Vagina (tissue), 2 donors: ENCODE results near the gene ZNF316. TPM values are rescaled to one million over a fixed set of nuclear protein-coding genes. Genes with fewer than 3 reads are reported as not detected.

Source experiments
- DNase-seq, 2 donors: peaks; one replicate each; pipeline ENCODE4 v3.0.0-alpha.2; 2017; ENCODE audit errors: extremely low spot score in 2 of 2
- H3K27ac ChIP-seq: fragments of 200-600 bp; sonication (generic); one replicate; pipeline ENCODE4 v1.5.1; 2019
- H3K27me3 ChIP-seq: fragments of 200-600 bp; sonication (generic); one replicate; pipeline ENCODE4 v1.5.1; 2019
- H3K36me3 ChIP-seq, 2 donors: fragments of 200-600 bp; sonication (generic); one replicate each; pipeline ENCODE4 v1.5.1; 2017 to 2019
- H3K4me1 ChIP-seq: fragments of 200-600 bp; sonication (generic); one replicate; pipeline ENCODE4 v1.5.1; 2019
- H3K4me3 ChIP-seq, 2 donors: fragments of 200-600 bp; sonication (generic); 1 replicate in 1 of 2; 2 replicates in 1 of 2; pipeline ENCODE4 v1.5.1; 2016 to 2019
- H3K9me3 ChIP-seq: fragments of 200-600 bp; sonication (generic); one replicate; pipeline ENCODE4 v1.5.1; 2019
- CTCF ChIP-seq, 3 experiments: fragments of 450-650 bp in 2 of 3; fragments of 200-600 bp in 1 of 3; sonication (generic) in 1 of 3; IDR thresholded peaks; one replicate each; pipeline ENCODE4 v1.5.1; 2017 to 2019; ENCODE audit warnings: antibody characterized with exemption in 3 of 3, mild to moderate bottlenecking in 2 of 3, moderate library complexity in 2 of 3
- POLR2A ChIP-seq, 2 donors: fragments of 450-650 bp; IDR thresholded peaks; one replicate each; pipeline ENCODE4 v1.6.1; 2017; ENCODE audit warnings: antibody characterized with exemption in 2 of 2, mild to moderate bottlenecking in 2 of 2, moderate library complexity in 2 of 2
- POLR2AphosphoS5 ChIP-seq, 2 donors: sonication (generic); formaldehyde crosslinking; IDR thresholded peaks; one replicate each; pipeline ENCODE4 v1.9.0; 2017; ENCODE audit warnings: antibody characterized with exemption in 2 of 2, mild to moderate bottlenecking in 2 of 2, low read depth in 1 of 2; ENCODE audit not compliant: insufficient read depth in 1 of 2
- intact Hi-C: fragments of 100-400 bp; cut with DNase I; formaldehyde crosslinking; loops from one replicate; pipeline ENCODE4 v1.15.1; 2023
- total RNA-seq: library from RNA; depleted of rRNA; stranded (reverse); fragments of >200 nt; gene quantifications from one replicate; pipeline ENCODE4 v1.2.3, GENCODE V29; 2016

ZNF316 gene
- total RNA-seq, 1 donor from 2014 or later, result 25.5 TPM

DNA sequence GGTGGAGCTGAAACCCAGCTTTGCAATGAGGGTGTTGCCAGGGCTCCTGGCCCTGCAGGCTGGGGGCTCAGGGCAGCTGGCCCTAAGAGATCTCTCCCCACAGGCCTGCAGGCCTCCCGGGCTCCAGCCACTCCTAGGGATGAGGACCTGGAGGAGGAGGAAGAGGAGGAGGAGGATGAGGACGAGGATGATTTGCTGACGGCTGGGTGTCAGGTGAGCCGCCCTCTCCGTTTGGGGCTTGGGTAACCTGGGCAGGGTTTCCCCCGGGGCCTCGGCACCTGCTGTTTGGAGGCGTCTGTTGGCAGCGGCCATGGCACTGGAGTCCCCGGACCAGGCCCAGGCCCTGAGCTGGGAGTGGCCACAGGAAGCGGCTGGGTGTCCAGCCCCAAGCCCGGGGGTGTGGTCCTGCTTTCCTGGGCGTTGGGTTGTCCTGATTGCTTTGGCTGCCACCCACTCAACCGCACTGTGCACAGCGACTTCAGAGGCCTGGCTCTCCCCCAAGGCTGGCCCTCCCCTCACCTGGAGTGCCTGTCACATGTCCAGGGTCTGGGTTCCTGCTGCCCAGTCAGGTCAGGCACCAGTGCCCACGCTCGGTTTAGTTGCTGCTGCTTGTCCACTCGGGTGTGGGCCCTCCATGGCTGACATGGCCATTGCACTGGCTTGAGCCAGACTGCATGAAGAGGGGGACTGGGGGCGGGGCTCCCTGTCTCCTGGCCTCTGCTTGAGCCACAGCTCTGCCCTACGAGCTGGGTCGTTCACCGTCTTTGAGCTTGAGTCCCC lies 5.9 kb downstream of the ZNF316 start:
- intact Hi-C loops, result no loop called here
- DNase-seq, result no peak

DNA sequence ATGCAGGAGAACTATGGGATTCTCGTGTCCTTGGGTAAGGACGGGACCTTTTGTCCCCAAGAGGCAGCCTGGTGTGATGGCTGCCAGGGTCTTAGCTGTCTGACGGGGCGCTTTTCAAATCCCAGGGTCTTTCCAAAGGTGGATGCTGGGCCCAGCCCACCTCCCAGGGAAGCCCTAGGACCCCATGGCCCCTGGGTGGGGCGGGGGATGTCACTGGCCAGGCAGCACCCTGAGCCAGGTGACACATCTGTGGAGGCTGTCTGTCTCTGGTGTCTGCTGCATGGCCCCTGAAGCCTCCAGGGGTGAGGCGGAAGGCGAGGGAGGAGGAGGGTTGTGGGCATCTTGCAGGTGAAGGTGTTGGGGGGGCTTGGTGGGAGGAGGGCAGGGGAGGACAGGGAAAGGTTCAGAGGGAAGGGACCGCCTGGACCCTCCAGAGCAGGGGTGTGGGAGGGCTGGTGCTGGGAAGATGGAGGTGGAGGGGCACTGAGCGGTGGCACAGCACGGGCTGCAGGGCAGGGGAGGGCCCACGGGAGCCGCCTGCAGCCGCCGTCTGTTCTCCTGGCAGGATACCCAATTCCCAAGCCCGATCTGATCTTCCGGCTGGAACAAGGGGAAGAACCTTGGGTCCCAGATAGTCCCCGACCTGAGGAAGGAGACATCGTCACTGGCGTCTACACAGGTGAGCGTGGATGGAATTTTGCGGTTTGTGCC lies 7.0 kb downstream of the ZNF316 start:
- peaks cover 11% of the 10 kb centered on the region for H3K4me1 ChIP-seq
- intact Hi-C loops, result no loop called here
- DNase-seq, result no peak

More for the DNA sequence above, 5.9 kb downstream of the ZNF316 start:
- TF ChIP-seq POLR2AphosphoS5 (IDR thresholded peaks at IDR 0.05; ENCODE audit: insufficient read depth in 1 of 2, low read depth in 1 of 2) (no peak), POLR2A (IDR thresholded peaks at IDR 0.05) (no peak), CTCF (IDR thresholded peaks at IDR 0.05) (no peak)
- Histone ChIP-seq H3K27ac (no peak overlapping the region), H3K4me1 (peaks cover 22% of the 10 kb centered on the region), H3K9me3 (no peaks in the 10 kb centered on the region), H3K36me3 (peaks cover 0 to 54% of the 10 kb centered on the region in 2 donors), H3K27me3 (no peaks in the 10 kb centered on the region), H3K4me3 (no peak overlapping the region)

GRCh38 chr7:6644728-6645127 lies 7.6 kb downstream of the ZNF316 start:
- Histone ChIP-seq H3K9me3 (no peaks in the 10 kb centered on the region), H3K4me1 (peaks cover 5% of the 10 kb centered on the region), H3K27me3 (no peaks in the 10 kb centered on the region), H3K36me3 (peaks cover 0 to 59% of the 10 kb centered on the region in 2 donors), H3K27ac (no peak overlapping the region), H3K4me3 (no peak overlapping the region)
- DNase-seq, result no peak
- TF ChIP-seq POLR2AphosphoS5 (IDR thresholded peaks at IDR 0.05; ENCODE audit: insufficient read depth in 1 of 2, low read depth in 1 of 2) (no peak), POLR2A (IDR thresholded peaks at IDR 0.05) (no peak)
- intact Hi-C loops, result no loop called here

More for the DNA sequence above, 7.0 kb downstream of the ZNF316 start:
- Histone ChIP-seq H3K4me3 (no peak overlapping the region), H3K27ac (no peak overlapping the region), H3K27me3 (no peaks in the 10 kb centered on the region), H3K9me3 (no peaks in the 10 kb centered on the region), H3K36me3 (peaks cover 0 to 54% of the 10 kb centered on the region in 2 donors)
- TF ChIP-seq CTCF (IDR thresholded peaks at IDR 0.05) (no peak), POLR2AphosphoS5 (IDR thresholded peaks at IDR 0.05; ENCODE audit: insufficient read depth in 1 of 2, low read depth in 1 of 2) (no peak), POLR2A (IDR thresholded peaks at IDR 0.05) (no peak)

DNA sequence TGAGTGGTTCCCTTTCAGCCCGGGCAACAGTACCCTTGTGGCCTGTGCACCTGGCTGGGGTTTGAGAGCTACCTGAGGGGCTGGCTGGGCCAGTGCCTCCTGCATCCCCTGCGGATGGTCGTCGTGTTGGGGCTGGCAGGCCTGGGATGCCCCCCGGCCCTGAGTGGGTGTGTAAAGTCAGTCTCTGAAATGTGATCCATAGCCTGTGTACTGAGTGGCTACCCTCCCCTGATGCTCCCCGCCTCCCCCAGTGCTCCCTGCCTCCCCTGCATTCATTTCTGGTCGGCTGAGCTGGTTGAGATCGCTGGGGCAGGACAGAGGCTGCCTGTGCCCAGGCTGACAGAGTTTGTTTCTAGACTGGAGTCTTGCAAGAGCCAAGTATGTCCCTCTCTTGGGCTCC lies 9.3 kb downstream of the ZNF316 start:
- DNase-seq, result no peak
- no peak for TF ChIP-seq POLR2AphosphoS5 (IDR thresholded peaks at IDR 0.05; ENCODE audit: insufficient read depth in 1 of 2, low read depth in 1 of 2)
- no peak for TF ChIP-seq CTCF (IDR thresholded peaks at IDR 0.05)
- TF ChIP-seq POLR2A (IDR thresholded peaks at IDR 0.05), result no peak
- no peak overlapping the region for H3K27ac ChIP-seq
- no peak overlapping the region for H3K4me3 ChIP-seq
- no peaks in the 10 kb centered on the region for H3K27me3 ChIP-seq
- no peaks in the 10 kb centered on the region for H3K9me3 ChIP-seq
- intact Hi-C loops, result no loop called here
- H3K36me3 ChIP-seq, result peaks cover 0 to 68% of the 10 kb centered on the region in 2 donors
- no peaks in the 10 kb centered on the region for H3K4me1 ChIP-seq

DNA sequence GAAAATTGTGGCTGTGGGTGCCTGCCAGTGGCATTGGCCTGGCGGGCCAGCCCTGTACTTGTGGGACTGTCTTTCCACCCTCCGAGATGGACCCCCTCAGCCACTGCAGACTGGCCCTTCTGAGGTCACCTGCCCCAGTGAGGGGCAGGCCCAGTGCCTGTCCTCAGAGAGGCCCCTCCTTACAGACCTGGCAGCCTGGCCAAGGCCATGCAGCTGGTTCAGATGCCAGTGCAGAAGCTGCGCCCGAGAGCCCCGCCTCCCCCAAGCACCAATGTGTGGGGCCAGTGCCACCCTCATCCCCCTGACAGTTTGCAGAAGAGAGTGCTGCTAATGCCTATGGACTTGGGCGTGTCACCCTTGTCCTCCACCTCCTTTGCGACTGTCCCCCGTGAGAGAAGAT lies 10.0 kb downstream of the ZNF316 start:
- Histone ChIP-seq H3K27me3 (no peaks in the 10 kb centered on the region), H3K4me1 (no peaks in the 10 kb centered on the region), H3K27ac (no peak overlapping the region), H3K9me3 (no peaks in the 10 kb centered on the region), H3K4me3 (no peak overlapping the region), H3K36me3 (peaks cover 0 to 68% of the 10 kb centered on the region in 2 donors)
- no peak for DNase-seq
- TF ChIP-seq POLR2A (IDR thresholded peaks at IDR 0.05) (no peak), CTCF (IDR thresholded peaks at IDR 0.05) (no peak), POLR2AphosphoS5 (IDR thresholded peaks at IDR 0.05; ENCODE audit: insufficient read depth in 1 of 2, low read depth in 1 of 2) (no peak)
- intact Hi-C loops, result no loop called here
